Stimulated activated naive B cell treated with anti-CD40 and anti-IgM and Interleukin-4, amounts not matched to agents 10 μg/mL and 1 μg/mL and 100 μg/mL, for 72 hours (primary cell): Measurements from ENCODE around the gene KRT14.
"Not testable (repeated sequence)": the region's sequence is repeated elsewhere in the genome, so short reads cannot be mapped to it uniquely, and the experiment has no call there.

Experiments
- ATAC-seq, 2 donors: fragments of 150-1000 bp; cut with Tn5 transposase; replicated peaks; 2 replicates each; pipeline ENCODE4 v1.10.0; 2021; ENCODE audit warnings: moderate library complexity in 1 of 2
- DNase-seq: peaks from one replicate; pipeline ENCODE4 v3.0.0; 2021
- H3K27ac Mint-ChIP-seq: one replicate; pipeline ENCODE4 v1.8.0; 2022; ENCODE audit warnings: mild to moderate bottlenecking, mixed read lengths
- H3K27me3 Mint-ChIP-seq, 2 donors: one replicate each; pipeline ENCODE4 v1.8.0; 2022; ENCODE audit warnings: mixed read lengths in 2 of 2
- H3K36me3 Mint-ChIP-seq, 2 donors: one replicate each; pipeline ENCODE4 v1.8.0; 2022; ENCODE audit warnings: mixed read lengths in 2 of 2, mild to moderate bottlenecking in 1 of 2
- H3K4me1 Mint-ChIP-seq, 2 donors: one replicate each; pipeline ENCODE4 v1.8.0; 2022; ENCODE audit warnings: mixed read lengths in 2 of 2, mild to moderate bottlenecking in 1 of 2
- H3K4me3 Mint-ChIP-seq, 2 donors: one replicate each; pipeline ENCODE4 v1.8.0; 2022; ENCODE audit warnings: mild to moderate bottlenecking in 2 of 2, mixed read lengths in 2 of 2, moderate library complexity in 1 of 2
- H3K9me3 Mint-ChIP-seq, 2 donors: one replicate each; pipeline ENCODE4 v1.8.0; 2022; ENCODE audit warnings: mixed read lengths in 2 of 2, mild to moderate bottlenecking in 1 of 2

Gene KRT14

GRCh38 chr17:41586863-41587495, at the start of gene KRT14:
KRT14 (minus strand) TSS chr17:41586895; CDS start chr17:41586834, 61 bp downstream.
- no peaks in the 10 kb centered on the region for H3K36me3 Mint-ChIP-seq
- no peak for DNase-seq
- H3K9me3 Mint-ChIP-seq, result no peaks in the 10 kb centered on the region
- no peak within 1 kb of the TSS for H3K27ac Mint-ChIP-seq
- ATAC-seq, result no peak
- H3K4me3 Mint-ChIP-seq, result no peak within 1 kb of the TSS
- peaks cover 36 to 38% of the 10 kb centered on the region in 2 donors for H3K27me3 Mint-ChIP-seq
- no peaks in the 10 kb centered on the region for H3K4me1 Mint-ChIP-seq

DNA sequence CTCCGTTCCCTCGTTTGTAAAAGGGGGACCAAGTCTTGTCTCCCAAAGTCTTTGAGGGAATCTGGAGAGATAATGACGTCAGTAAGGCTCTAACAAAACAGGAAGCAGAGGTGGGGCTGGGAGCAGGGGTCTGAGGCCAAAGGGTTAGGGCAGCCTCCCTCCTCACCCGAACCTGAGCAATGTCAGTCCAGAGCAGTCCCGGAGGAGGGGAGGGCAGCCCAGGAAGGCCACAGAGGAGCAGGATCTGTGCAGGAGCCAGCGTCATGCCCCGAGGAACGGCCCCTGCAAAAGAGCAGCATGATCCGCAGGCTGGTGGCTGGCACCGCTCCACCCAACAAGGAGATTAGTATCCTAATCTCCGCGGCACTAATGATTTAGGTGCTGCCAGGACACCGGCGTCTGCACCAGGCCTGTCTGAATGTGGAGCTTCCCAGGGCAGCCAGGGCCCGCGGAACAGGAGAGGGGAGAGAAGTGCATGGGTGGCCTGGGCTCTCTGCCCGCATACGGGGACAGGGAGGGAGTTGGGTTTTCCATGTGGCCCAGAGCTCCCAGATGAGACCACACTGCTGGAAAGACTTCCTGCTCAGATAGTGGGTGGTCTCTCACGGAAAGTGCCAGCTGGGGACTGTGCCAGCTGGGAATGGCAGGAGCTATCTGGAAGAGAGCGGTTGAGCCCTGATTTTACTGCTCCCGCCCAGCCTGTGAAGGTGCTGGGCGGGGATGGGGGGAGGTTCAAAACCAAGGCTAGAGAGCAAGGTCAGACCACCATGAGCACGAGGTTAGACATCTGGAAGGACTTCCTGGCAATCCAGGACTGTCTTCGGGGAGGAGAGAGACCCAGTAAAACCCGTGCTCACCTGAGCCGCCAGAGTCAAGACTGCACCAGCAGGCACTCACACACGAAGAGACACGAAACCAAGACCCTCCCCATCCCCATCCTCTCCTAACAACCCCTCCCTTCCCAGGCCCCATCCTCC, 48.7 kb upstream of the KRT14 start:
- ATAC-seq, result no peak
- H3K4me3 Mint-ChIP-seq, result no peak overlapping the region
- no peaks in the 10 kb centered on the region for H3K9me3 Mint-ChIP-seq
- DNase-seq, result no peak
- no peaks in the 10 kb centered on the region for H3K36me3 Mint-ChIP-seq
- H3K27me3 Mint-ChIP-seq, result peaks cover 14 to 19% of the 10 kb centered on the region in 2 donors
- no peaks in the 10 kb centered on the region for H3K4me1 Mint-ChIP-seq
- H3K27ac Mint-ChIP-seq, result no peak overlapping the region

DNA sequence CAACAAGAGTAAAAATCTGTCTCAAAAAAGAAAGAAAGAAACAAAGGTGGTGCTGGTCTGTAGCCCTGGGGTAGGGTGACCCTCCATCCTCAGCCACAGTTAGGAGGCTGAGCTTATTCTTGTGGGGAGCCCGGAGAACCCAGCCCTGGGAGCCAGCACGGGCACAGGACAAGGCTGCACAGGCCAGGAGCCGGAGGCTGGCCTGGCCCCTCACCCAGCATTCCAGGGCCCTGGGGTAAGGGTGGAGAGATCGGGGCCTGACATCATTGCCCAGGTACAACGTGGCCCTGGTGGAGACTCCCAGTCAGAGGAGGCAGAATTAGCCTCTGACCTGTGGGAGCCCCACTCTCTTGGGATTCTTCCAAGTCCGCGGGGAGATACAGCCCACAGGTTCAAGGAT, 47.9 kb upstream of the KRT14 start:
- H3K27me3 Mint-ChIP-seq, result peaks cover 12 to 15% of the 10 kb centered on the region in 2 donors
- no peak overlapping the region for H3K27ac Mint-ChIP-seq
- DNase-seq (no peak), ATAC-seq (no peak)
- H3K4me3 Mint-ChIP-seq, result no peak overlapping the region
- no peaks in the 10 kb centered on the region for H3K4me1 Mint-ChIP-seq
- H3K36me3 Mint-ChIP-seq, result no peaks in the 10 kb centered on the region
- H3K9me3 Mint-ChIP-seq, result no peaks in the 10 kb centered on the region

DNA sequence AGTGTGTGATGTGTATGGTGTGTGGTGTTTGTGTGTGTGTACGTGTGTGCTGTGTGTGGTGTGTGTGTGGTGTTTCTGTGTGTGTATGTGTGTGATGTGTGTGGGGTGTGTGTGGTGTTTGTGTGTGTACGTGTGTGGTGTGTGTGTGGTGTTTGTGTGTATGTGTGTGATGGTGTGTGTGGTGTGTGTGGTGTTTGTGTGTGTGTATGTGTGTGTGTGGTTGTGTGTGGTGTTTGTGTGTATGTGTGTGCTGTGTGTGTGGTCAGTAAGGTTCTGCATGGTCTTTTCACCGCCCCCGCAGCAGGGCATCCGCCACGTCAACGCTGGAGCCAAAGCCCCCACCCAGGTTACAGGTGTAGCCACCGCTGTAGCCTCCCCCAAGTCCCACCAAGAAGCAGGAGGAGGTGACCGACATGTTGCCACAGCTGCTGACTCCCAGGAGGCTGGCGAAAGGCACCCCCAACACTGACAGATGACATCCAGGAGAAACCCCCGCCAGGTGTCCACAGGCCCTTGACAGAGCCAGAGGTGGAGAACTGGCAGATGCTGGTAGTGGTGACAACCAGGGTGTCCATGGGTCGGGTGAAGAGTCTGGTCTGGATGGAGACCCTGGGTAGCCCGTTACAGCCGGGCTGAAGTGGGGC, 47.0 kb upstream of the KRT14 start:
- no peak overlapping the region for H3K27ac Mint-ChIP-seq
- H3K36me3 Mint-ChIP-seq, result no peaks in the 10 kb centered on the region
- H3K27me3 Mint-ChIP-seq, result peaks cover 4 to 6% of the 10 kb centered on the region in 2 donors
- ATAC-seq (peak; percentile 46 to 69), DNase-seq (no peak)
- no peak overlapping the region for H3K4me3 Mint-ChIP-seq
- no peaks in the 10 kb centered on the region for H3K9me3 Mint-ChIP-seq
- no peaks in the 10 kb centered on the region for H3K4me1 Mint-ChIP-seq

DNA sequence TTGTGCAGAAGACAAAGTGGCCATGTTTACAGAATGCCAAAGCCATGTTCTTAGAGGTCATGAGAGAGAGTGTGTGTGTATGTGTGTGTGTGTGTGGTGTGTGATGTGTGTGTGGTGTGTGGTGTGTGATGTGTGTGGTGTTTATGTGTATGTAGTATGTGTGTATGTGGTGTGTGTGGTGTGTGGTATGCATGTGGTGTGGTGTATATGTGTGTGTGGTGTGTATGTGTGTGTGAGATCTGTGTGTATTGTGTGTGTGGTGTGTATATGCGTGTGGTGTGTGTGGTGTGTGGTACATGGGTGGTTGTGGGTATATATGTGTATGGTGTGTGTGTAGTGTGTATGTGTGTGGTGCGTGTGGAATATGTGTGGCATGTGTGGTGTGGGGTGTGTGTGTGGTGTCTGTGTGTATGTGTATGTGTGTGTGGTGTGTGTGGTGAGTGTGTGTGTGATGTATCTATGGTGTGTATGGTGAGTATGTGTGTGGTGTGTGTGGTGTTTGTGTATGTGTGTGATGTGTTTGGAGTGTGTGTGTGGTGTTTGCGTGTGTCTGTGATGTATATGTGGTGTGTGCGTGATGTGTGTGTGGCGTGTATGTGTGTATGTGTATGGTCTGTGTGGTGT, 45.9 kb upstream of the KRT14 start:
- Mint-ChIP-seq H3K4me3 (no peak overlapping the region), H3K9me3 (no peaks in the 10 kb centered on the region), H3K36me3 (no peaks in the 10 kb centered on the region), H3K4me1 (no peaks in the 10 kb centered on the region), H3K27me3 (peaks cover 0 to 3% of the 10 kb centered on the region in 2 donors), H3K27ac (no peak overlapping the region)
- DNase-seq, result no peak
- no peak for ATAC-seq

- Mint-ChIP-seq H3K4me1 (no peaks in the 10 kb centered on the region), H3K4me3 (no peak overlapping the region), H3K36me3 (no peaks in the 10 kb centered on the region), H3K27me3 (peaks cover 0 to 6% of the 10 kb centered on the region in 2 donors), H3K9me3 (no peaks in the 10 kb centered on the region), H3K27ac (no peak overlapping the region)
- DNase-seq (no peak), ATAC-seq (no peak)
Observed at GRCh38 chr17:41631898-41632285, 45.2 kb upstream of the KRT14 start.

- DNase-seq (no peak), ATAC-seq (no peak)
- Mint-ChIP-seq H3K36me3 (no peaks in the 10 kb centered on the region), H3K27ac (peak overlapping the region; percentile 49), H3K27me3 (peaks cover 2 to 7% of the 10 kb centered on the region in 2 donors), H3K4me1 (no peaks in the 10 kb centered on the region), H3K9me3 (no peaks in the 10 kb centered on the region), H3K4me3 (no peak overlapping the region)
Observed at GRCh38 chr17:41631025-41631897, 44.6 kb upstream of the KRT14 start.

DNA sequence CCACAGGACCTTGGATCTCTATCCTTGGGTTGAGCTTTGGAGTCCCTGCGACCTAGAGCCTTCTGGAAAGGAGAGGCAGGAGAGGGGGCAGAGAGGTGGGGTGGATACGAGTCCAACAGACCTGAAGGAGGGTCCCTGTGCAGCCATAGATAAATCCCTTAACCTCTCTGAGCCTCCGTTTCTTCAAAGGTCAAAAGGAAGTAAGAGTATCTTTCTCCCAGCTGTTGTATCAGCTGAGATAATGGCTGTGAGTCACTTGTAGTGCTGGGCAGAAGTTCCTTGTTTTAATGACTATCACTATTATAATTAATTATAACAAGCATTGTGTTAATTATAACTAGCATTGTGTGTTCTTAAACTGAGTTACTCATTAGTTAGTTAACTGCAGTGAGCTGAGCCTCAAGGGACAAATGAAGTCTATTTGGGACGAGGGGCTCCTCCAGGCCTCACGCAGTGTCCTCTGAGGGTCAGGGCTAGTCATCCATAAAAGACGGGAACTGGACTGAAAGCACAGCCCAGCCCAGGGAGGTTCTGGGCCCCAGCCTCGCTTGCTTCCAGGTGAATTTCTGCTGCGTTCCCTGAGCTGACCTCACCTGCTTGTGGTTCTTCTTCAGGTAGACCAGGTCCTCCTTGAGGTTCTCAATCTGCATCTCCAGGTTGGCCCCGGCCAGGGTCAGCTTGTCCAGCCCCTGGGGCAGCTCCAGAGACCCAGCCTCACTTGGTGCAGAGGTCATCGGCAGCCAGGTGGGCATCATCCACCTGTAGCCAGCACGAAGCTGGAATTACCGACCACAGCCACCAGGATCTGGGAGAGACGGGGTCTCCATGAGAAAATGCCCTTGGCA, 43.4 kb upstream of the KRT14 start:
- Mint-ChIP-seq H3K27me3 (peaks cover 10 to 16% of the 10 kb centered on the region in 2 donors), H3K36me3 (no peaks in the 10 kb centered on the region), H3K9me3 (no peaks in the 10 kb centered on the region), H3K27ac (no peak overlapping the region), H3K4me1 (no peaks in the 10 kb centered on the region), H3K4me3 (no peak overlapping the region)
- no peak for ATAC-seq
- no peak for DNase-seq

GRCh38 chr17:41629316-41629715, 42.6 kb upstream of the KRT14 start:
- Mint-ChIP-seq H3K4me1 (no peaks in the 10 kb centered on the region), H3K9me3 (no peaks in the 10 kb centered on the region), H3K36me3 (no peaks in the 10 kb centered on the region), H3K27me3 (peaks cover 14 to 21% of the 10 kb centered on the region in 2 donors), H3K4me3 (no peak overlapping the region), H3K27ac (no peak overlapping the region)
- no peak for ATAC-seq
- no peak for DNase-seq

DNA sequence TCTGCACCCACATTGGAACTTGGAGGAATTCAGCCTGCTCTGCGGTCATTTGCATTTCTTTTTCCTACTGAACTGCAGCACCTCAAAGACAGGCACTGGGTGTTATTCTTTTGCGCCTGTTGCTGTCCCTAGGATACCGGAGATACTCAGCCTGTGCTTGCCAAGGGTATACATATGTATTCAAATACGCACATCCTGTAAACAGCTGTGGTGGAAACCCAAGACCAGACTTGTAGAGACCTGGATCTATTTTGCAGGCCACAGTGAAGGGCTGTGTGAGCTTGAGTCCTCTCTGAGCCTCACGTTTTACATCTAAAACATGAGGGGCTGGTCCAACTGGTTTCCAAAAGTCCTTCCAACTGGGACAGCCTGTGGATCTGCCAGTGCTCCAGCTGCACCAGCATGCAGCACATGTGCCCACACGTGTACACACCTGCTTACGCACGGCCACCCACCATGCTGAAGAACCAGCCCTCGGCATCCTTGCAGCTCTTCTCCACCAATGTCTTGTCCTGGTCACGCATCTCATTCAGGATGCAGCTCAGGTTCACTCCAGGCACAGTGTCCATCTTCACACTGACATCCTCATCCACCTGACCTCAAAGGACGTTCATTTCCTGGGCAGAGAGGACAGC, 42.0 kb upstream of the KRT14 start:
- H3K4me1 Mint-ChIP-seq, H3K36me3 Mint-ChIP-seq, H3K9me3 Mint-ChIP-seq, DNase-seq, H3K27ac Mint-ChIP-seq, H3K4me3 Mint-ChIP-seq, ATAC-seq: not testable (repeated sequence)
- peaks cover 14 to 21% of the 10 kb centered on the region in 2 donors for H3K27me3 Mint-ChIP-seq

DNA sequence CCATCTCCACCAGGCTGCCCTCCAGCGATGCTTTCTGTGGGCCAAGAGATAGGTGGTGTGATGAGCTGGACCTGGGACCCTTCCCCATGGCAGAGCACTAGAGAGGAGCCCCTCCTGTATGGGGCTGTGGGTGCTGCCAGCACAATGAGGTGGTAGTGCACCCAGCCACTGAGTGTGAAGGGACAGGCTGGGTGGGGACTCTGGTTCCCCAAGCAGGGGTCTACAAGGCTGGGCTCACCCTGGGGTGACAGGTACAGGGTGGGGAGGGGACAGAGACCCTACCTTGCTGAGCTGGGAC, 41.3 kb upstream of the KRT14 start:
- H3K27me3 Mint-ChIP-seq, result peaks cover 14 to 21% of the 10 kb centered on the region in 2 donors
- not testable (repeated sequence) for H3K36me3 Mint-ChIP-seq, DNase-seq, H3K27ac Mint-ChIP-seq, H3K4me1 Mint-ChIP-seq, H3K9me3 Mint-ChIP-seq, H3K4me3 Mint-ChIP-seq, ATAC-seq

- Mint-ChIP-seq H3K36me3 (no peaks in the 10 kb centered on the region), H3K9me3 (no peaks in the 10 kb centered on the region), H3K4me3 (no peak overlapping the region), H3K27ac (no peak overlapping the region), H3K27me3 (peaks cover 14 to 21% of the 10 kb centered on the region in 2 donors), H3K4me1 (no peaks in the 10 kb centered on the region)
- DNase-seq (no peak), ATAC-seq (no peak)
Observed at GRCh38 chr17:41627316-41628072, 40.8 kb upstream of the KRT14 start.
